Mesothelial cell of epicardium (in vitro differentiated cells): Measurements from ENCODE around the gene NKAPD1. TPM values are rescaled to one million over a fixed set of nuclear protein-coding genes. Genes with fewer than 3 reads are reported as not detected.
A peak's percentile ranks its signal among the peaks of the same experiment; 100 is the strongest.

Experiments used
- DNase-seq, 2 experiments: peaks; one replicate each; pipeline ENCODE4 v3.0.0; 2021; ENCODE audit warnings: low spot score in 2 of 2; ENCODE audit not compliant: unreplicated experiment in 2 of 2
- H3K27ac Mint-ChIP-seq: 2 replicates; pipeline ENCODE4 v1.8.0; 2021; ENCODE audit warnings: mixed read lengths
- H3K27me3 Mint-ChIP-seq: 2 replicates; pipeline ENCODE4 v1.8.0; 2021; ENCODE audit warnings: low read depth, mixed read lengths
- H3K36me3 Mint-ChIP-seq: 2 replicates; pipeline ENCODE4 v1.8.0; 2021; ENCODE audit warnings: mixed read lengths
- H3K4me1 Mint-ChIP-seq: 2 replicates; pipeline ENCODE4 v1.8.0; 2021; ENCODE audit warnings: mixed read lengths
- H3K4me3 Mint-ChIP-seq: 2 replicates; pipeline ENCODE4 v1.8.0; 2021; ENCODE audit warnings: mild to moderate bottlenecking, moderate library complexity, mixed read lengths
- H3K9me3 Mint-ChIP-seq: 2 replicates; pipeline ENCODE4 v1.8.0; 2021; ENCODE audit warnings: mixed read lengths
- total RNA-seq: library from RNA; stranded (reverse); gene quantifications from 3 replicates; pipeline ENCODE4 v1.2.1, GENCODE V29; 2021
- TF ChIP-seq, protein P1 (sequence below): fragments of 200-600 bp; sonication (generic); IDR thresholded peaks from one replicate; pipeline ENCODE4 v1.5.0; 2021; ENCODE audit warnings: antibody characterized with exemption; ENCODE audit not compliant: unreplicated experiment

Gene NKAPD1
- total RNA-seq, 1 donor from 2014 or later = 23.3 TPM

DNA sequence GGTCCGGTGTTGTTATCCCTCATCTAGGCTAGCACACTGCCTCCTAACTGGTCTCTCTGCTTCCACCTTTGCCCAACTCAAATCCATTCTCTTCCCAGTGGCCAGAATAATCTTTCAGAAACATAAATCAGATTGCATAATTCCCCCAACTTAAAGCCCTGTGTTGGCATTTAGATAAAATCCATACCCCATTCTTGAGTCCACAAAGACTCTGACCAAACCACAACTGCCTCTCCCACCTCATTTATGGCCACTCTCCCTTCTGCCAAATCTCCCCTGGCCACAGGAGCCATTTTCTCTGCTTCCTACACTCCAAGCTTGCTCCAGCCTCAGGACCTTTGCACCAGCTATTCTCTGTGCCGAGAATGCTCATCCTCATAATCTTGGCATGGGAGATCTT lies 53.0 kb downstream of the NKAPD1 start:
- Mint-ChIP-seq H3K4me1 (peaks cover 20% of the 10 kb centered on the region), H3K4me3 (no peak overlapping the region), H3K27me3 (peaks cover 5% of the 10 kb centered on the region), H3K36me3 (no peaks in the 10 kb centered on the region), H3K9me3 (no peaks in the 10 kb centered on the region), H3K27ac (no peak overlapping the region)
- DNase-seq = no peak
- TF ChIP-seq, protein P1, sequence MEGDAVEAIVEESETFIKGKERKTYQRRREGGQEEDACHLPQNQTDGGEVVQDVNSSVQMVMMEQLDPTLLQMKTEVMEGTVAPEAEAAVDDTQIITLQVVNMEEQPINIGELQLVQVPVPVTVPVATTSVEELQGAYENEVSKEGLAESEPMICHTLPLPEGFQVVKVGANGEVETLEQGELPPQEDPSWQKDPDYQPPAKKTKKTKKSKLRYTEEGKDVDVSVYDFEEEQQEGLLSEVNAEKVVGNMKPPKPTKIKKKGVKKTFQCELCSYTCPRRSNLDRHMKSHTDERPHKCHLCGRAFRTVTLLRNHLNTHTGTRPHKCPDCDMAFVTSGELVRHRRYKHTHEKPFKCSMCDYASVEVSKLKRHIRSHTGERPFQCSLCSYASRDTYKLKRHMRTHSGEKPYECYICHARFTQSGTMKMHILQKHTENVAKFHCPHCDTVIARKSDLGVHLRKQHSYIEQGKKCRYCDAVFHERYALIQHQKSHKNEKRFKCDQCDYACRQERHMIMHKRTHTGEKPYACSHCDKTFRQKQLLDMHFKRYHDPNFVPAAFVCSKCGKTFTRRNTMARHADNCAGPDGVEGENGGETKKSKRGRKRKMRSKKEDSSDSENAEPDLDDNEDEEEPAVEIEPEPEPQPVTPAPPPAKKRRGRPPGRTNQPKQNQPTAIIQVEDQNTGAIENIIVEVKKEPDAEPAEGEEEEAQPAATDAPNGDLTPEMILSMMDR = no peak

DNA sequence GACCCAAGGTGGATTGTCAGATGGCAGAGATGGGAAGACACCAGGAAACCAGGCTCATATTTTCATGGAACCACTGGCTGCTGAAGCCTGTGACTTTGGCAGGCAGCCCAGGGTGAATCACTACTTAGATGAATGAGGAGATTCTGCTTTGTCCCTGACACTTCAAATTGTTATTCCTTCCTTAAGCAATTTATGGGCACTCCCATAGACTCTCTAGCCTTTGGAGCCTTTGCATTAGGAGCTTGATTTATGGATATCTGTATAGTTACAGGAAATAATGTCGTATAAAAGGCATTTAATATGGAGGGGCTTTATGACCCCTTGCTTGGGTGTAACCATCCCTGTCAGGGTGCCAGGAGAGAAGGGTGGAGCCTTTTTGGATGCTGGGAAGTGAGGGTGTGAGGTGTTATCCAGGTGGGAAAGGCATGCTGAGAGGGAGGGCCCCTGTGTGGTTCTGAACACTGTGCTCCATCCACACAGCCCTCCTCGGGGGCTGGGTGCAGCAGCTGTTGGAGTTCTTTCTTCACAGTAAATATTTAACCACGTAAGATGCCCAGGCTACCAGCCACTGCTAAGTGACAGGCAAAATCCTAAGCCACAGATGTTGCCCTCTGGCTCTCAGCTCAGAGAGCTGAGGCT lies 54.5 kb downstream of the NKAPD1 start:
- H3K36me3 Mint-ChIP-seq = no peaks in the 10 kb centered on the region
- H3K27me3 Mint-ChIP-seq = peaks cover 5% of the 10 kb centered on the region
- no peaks in the 10 kb centered on the region for H3K9me3 Mint-ChIP-seq
- H3K27ac Mint-ChIP-seq = peak overlapping the region; percentile 33
- H3K4me1 Mint-ChIP-seq = peaks cover 12% of the 10 kb centered on the region
- TF ChIP-seq, protein P1 = no peak
- H3K4me3 Mint-ChIP-seq = no peak overlapping the region
- peak; percentile 25 to 44 for DNase-seq

DNA sequence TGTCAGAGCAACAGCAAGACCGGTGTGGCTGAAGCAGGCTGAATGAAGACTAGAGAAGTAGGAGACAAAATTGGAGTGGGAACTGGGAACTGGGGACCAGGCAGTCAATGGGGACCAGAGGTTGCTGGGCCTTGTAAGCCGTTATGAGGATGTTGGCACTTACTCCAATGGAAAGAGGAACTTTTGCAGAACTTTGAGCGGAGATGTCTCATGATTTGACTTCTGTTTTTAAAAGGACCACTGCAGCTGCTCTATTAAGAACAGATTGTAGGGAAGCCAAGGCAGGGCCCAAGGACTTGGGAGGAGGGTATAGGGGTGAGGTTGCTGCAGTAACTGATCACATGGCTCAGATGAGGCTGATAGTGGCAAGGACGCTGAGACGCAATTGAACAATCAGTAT lies 55.6 kb downstream of the NKAPD1 start:
- H3K4me3 Mint-ChIP-seq = no peak overlapping the region
- peaks cover 5% of the 10 kb centered on the region for H3K27me3 Mint-ChIP-seq
- no peaks in the 10 kb centered on the region for H3K9me3 Mint-ChIP-seq
- no peak for DNase-seq
- H3K27ac Mint-ChIP-seq = no peak overlapping the region
- TF ChIP-seq, protein P1 = no peak
- H3K36me3 Mint-ChIP-seq = no peaks in the 10 kb centered on the region
- peaks cover 8% of the 10 kb centered on the region for H3K4me1 Mint-ChIP-seq

DNA sequence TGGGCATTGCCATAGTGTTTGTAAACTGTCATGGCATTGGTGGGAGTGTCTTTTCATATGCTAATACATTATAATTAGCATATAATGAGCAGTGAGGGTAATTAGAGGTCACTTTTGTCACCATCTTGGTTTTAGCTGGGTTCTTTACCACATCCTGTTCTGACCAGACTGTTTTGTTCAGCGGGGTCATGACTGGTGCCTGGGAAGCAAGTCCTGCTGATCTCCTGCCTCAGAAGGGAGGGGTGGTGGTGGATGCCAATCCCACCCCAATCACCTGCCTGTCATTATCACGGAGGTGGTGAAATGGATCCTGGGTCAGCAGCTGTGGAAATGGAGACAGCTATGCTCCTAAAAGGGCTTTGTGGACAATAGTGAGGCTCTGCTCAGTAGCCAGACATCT lies 58.6 kb downstream of the NKAPD1 start:
- H3K36me3 Mint-ChIP-seq = no peaks in the 10 kb centered on the region
- H3K27me3 Mint-ChIP-seq = peaks cover 7% of the 10 kb centered on the region
- no peak for DNase-seq
- no peak overlapping the region for H3K27ac Mint-ChIP-seq
- TF ChIP-seq, protein P1 = no peak
- no peaks in the 10 kb centered on the region for H3K9me3 Mint-ChIP-seq
- H3K4me1 Mint-ChIP-seq = peaks cover 8% of the 10 kb centered on the region
- H3K4me3 Mint-ChIP-seq = no peak overlapping the region

DNA sequence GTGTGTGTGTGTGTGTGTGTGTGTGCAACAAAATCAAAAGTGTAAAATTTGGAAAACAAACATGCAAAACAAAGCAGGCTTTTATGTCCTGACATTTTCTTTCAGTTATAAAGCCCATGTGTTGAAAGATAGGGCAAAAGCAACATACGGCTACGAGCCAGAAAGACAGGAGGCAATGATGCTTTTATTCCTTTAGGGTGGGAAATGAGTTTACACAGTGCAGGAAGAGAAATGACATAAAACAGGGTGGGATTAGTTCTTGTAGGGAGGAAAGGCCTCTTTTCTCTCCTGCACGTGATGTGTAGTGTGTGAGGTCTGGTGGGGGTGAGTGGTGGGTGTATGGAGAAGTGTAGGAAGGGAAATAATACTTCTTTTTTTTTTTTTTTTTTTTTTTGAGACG lies 60.4 kb downstream of the NKAPD1 start:
- H3K4me3 Mint-ChIP-seq = no peak overlapping the region
- no peak overlapping the region for H3K27ac Mint-ChIP-seq
- H3K9me3 Mint-ChIP-seq = no peaks in the 10 kb centered on the region
- no peaks in the 10 kb centered on the region for H3K4me1 Mint-ChIP-seq
- TF ChIP-seq, protein P1 = no peak
- no peak for DNase-seq
- H3K36me3 Mint-ChIP-seq = no peaks in the 10 kb centered on the region
- peaks cover 7% of the 10 kb centered on the region for H3K27me3 Mint-ChIP-seq

Other genes with a start within 250 kb of the NKAPD1 start
- 48.5 to 51.9 TPM (median 50.6 TPM) in 3 replicates for gene ALG9, start 202.7 kb upstream of the NKAPD1 start, total RNA-seq
- 2.9 to 3.5 TPM (median 3.2 TPM) in 3 replicates for gene FDXACB1, start 195.1 kb upstream of the NKAPD1 start, total RNA-seq
- 31.2 to 35.9 TPM (median 34.0 TPM) in 3 replicates for gene CFAP68, start 194.8 kb upstream of the NKAPD1 start, total RNA-seq
- 0.49 to 0.74 TPM (median 0.63 TPM) in 3 replicates for gene CRYAB, start 162.5 kb upstream of the NKAPD1 start, total RNA-seq
- gene HSPB2, start 161.6 kb upstream of the NKAPD1 start, total RNA-seq = 0.22 to 0.51 TPM (median 0.27 TPM) in 3 replicates
- gene C11orf52, start 155.4 kb upstream of the NKAPD1 start, total RNA-seq = 6.9 to 7.9 TPM (median 7.9 TPM) in 3 replicates
- 20.0 to 21.2 TPM (median 20.3 TPM) in 3 replicates for gene DIXDC1, start 137.0 kb upstream of the NKAPD1 start, total RNA-seq
- gene DLAT, start 48.9 kb upstream of the NKAPD1 start, total RNA-seq = 23.8 to 26.5 TPM (median 25.0 TPM) in 3 replicates
- 1.2 to 1.9 TPM (median 1.3 TPM) in 3 replicates for gene PIH1D2, start 282 bp upstream of the NKAPD1 start, total RNA-seq
- gene TIMM8B, start 12.5 kb downstream of the NKAPD1 start, total RNA-seq = 48.8 to 51.9 TPM (median 51.5 TPM) in 3 replicates
- gene SDHD, start 12.6 kb downstream of the NKAPD1 start, total RNA-seq = 44.4 to 48.6 TPM (median 47.3 TPM) in 3 replicates
- 0.24 to 0.31 TPM (median 0.29 TPM) in 3 replicates for gene IL18, start 89.8 kb downstream of the NKAPD1 start, total RNA-seq
- 0.36 to 0.65 TPM in 2 of 3 replicates, not detected in the other for gene TEX12, start 93.1 kb downstream of the NKAPD1 start, total RNA-seq
- gene BCO2, start 101.2 kb downstream of the NKAPD1 start, total RNA-seq = 38.2 to 43.4 TPM (median 38.9 TPM) in 3 replicates
- 54.9 to 59.3 TPM (median 56.2 TPM) in 3 replicates for gene PTS, start 152.1 kb downstream of the NKAPD1 start, total RNA-seq
- gene PLET1, start 186.6 kb downstream of the NKAPD1 start, total RNA-seq = not detected in 3 replicates